ENCODE data around the gene ZRANB3.

ZRANB3 gene

DNA sequence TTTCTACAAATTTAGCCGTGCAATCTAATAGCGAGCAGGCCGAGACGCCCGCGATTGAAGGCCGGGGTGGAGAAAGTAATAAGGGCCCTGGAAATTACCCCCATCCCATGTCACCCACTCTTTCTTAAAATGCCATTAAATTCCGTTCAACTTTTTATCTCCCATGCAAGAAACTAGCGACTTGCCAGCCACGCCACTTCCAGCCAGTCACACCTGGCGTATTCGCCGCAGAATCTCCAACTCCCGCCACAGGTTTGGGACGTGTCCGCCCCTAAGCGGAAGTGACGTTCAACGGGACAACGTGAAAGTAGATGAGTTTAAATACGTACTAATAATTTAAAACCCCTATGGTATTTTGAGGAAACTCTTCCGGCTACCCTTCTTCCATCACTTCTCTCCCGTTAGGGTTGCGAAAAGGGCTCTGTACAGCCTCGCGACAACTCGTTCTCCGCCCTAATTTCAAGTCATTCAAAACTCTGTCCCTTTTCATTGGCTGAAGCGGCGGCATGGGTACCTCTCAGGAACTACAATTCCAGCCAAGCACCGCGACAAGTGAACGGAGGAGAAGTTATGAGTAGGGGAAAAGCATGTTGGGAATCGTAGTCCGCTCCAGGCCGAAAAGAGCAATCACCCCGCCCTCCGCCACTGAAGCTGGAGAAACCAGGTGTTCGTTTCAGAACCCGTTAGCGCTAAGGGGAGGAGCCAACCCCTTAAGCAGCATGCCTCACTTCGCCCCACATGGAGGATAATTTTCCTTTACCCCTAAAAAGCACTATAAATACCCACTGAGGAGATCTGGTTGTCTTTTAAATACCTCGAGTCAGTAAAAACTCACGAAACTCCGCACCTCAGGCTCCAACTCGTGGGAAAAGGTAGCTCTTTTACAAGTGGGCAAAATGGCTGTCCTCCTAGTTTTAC lies at the start of gene ZRANB3:
Gene ZRANB3, minus strand, starts transcription at position 906 of the 918 bp plus-strand sequence.
- H3K4me3 ChIP-seq = peak within 1 kb of the TSS; percentile 82
- no peaks in the 10 kb centered on the region for H3K27me3 ChIP-seq
- H3K36me3 ChIP-seq = peaks cover 16% of the 10 kb centered on the region; the same call in 1 of the 2 replicates
- H3K27ac ChIP-seq = peak within 1 kb of the TSS; percentile 91
- H3K4me1 ChIP-seq = peaks cover 35% of the 10 kb centered on the region
- no peaks in the 10 kb centered on the region for H3K9me3 ChIP-seq
- H3K4me2 ChIP-seq = peak within 1 kb of the TSS; percentile 84
- H4K20me1 ChIP-seq = peaks cover 23% of the 10 kb centered on the region
- no peak for TF ChIP-seq Cebpa-rat (IDR thresholded peaks at IDR 0.05)
- peak within 1 kb of the TSS; percentile 93 for H3K9ac ChIP-seq

DNA sequence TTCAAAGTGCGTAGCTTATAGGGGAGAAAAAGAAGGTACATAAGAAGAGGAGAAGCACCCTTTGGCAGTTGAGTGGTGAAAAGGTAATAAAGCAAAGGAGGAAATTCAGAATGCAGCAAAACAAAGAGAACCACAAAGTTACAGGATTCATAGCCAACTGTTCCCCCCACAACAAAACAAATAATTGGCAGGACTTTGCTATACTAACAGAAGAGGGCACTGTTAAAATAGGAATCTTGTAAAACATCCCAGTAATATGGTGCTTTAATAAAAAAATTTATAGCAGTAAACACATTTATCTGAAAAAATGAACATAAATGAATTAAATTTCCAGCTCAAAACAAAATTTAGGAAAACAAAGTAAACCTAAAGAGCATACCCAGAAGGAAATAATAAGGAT lies 42.6 kb upstream of the ZRANB3 start:
- H4K20me1 ChIP-seq = peaks cover 17% of the 10 kb centered on the region

DNA sequence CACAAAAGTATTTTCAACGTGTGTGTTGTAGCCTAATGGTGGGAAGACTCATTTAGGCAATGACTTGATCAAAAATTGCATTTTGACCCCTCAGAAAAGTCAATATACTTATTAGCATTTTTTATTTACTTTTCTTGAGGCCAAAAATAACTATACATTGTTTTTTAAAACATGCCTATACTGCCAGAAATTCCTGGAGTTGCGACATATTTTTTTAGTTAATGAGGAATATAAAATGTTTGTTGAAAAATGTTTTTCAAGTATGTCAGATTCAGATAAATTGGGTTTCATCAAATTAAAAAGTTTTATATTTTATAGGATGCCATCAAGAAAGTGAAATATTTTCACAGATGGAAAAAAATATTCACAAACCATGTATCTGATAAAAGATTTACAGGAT lies 39.9 kb upstream of the ZRANB3 start:
- Histone ChIP-seq H3K27me3 (no peaks in the 10 kb centered on the region), H3K4me3 (no peak overlapping the region), H3K9me3 (peaks cover 4% of the 10 kb centered on the region; the same call in 1 of the 2 replicates), H3K36me3 (peaks cover 62% of the 10 kb centered on the region), H3K4me2 (no peak overlapping the region), H3K4me1 (peaks cover 6% of the 10 kb centered on the region; the same call in 1 of the 2 replicates), H4K20me1 (peaks cover 36% of the 10 kb centered on the region), H3K9ac (no peak overlapping the region), H3K27ac (no peak overlapping the region)
- TF ChIP-seq Cebpa-rat (IDR thresholded peaks at IDR 0.05) = no peak

More for the DNA sequence above, 42.6 kb upstream of the ZRANB3 start:
- H3K4me3 ChIP-seq = no peak overlapping the region
- H3K4me2 ChIP-seq = no peak overlapping the region
- no peaks in the 10 kb centered on the region for H3K27me3 ChIP-seq
- H3K9ac ChIP-seq = no peak overlapping the region
- H3K9me3 ChIP-seq = peaks cover 7% of the 10 kb centered on the region; the same call in 1 of the 2 replicates
- H3K36me3 ChIP-seq = peaks cover 38% of the 10 kb centered on the region
- TF ChIP-seq Cebpa-rat (IDR thresholded peaks at IDR 0.05) = no peak
- H3K4me1 ChIP-seq = peaks cover 2% of the 10 kb centered on the region; the same call in 1 of the 2 replicates
- 0 out of 2 replicates have a peak overlapping the region, but pooled peaks have one; percentile 22 for H3K27ac ChIP-seq

DNA sequence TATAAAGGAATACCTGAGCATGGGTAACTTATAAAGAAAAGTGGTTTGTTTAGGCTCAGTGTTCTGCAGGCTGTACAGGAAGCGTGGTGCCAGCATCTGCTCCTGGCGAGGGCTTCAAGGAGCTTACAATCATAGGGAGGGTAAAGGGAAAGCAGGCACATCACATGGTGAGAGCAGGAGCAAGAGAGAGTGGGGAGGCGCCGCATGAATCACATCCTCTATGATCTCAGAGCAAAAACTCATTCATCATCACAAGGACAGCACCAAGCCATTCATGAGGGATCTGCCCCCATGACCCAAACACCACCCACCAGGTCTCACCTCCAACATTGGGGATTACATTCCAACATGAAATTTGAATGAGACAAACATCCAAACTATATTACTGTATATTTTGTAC lies 32.8 kb upstream of the ZRANB3 start:
- Histone ChIP-seq H3K4me2 (no peak overlapping the region), H4K20me1 (peaks cover 78% of the 10 kb centered on the region), H3K36me3 (peaks cover 71% of the 10 kb centered on the region), H3K27ac (no peak overlapping the region), H3K4me1 (peaks cover 6% of the 10 kb centered on the region; the same call in 1 of the 2 replicates), H3K9me3 (no peaks in the 10 kb centered on the region), H3K9ac (no peak overlapping the region), H3K27me3 (no peaks in the 10 kb centered on the region), H3K4me3 (no peak overlapping the region)
- TF ChIP-seq Cebpa-rat (IDR thresholded peaks at IDR 0.05) = no peak

DNA sequence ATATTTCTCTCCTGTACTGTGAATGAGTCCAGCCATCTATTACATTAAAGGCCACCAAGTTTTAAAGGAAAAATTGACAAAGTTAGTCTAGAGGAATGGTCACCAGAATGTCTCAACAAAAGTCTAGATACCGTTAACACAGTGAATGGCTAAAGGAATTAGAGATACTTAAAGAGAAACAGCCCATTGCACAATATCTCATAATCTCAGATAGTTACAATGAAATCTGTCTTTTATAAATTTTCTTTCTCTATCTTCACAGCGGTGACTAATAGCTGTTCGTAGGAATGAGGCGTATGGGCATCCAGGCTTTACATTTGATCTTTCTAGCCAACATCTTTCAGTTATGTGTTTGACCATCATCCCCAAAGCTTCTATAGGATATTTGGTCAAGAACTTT lies 30.9 kb upstream of the ZRANB3 start:
- H3K27ac ChIP-seq = no peak overlapping the region
- H3K36me3 ChIP-seq = peaks cover 60% of the 10 kb centered on the region

DNA sequence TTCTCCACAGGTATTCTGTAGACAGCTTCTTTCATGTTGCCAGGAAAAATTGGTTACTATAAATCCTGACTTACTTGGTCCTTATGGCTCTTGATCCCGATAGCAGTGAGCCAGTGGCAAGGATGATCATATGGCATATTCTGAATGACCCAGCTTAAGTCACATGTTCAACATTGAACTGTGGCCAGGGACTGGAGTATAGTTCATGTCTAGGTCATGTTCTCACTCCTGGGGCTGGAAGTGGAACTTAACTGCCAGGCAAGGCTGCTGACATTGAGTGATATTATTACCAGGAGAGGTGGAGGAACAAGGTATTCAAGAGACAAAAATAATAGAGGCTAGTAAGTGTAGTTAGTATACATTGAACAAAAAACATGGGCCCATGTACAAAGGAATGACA lies 26.5 kb upstream of the ZRANB3 start:
- H3K9ac ChIP-seq = no peak overlapping the region
- H3K27ac ChIP-seq = no peak overlapping the region
- H3K4me1 ChIP-seq = no peaks in the 10 kb centered on the region
- no peaks in the 10 kb centered on the region for H3K27me3 ChIP-seq
- no peak overlapping the region for H3K4me3 ChIP-seq
- peaks cover 12% of the 10 kb centered on the region; the same call in 1 of the 2 replicates for H3K9me3 ChIP-seq
- H3K4me2 ChIP-seq = no peak overlapping the region
- peaks cover 49% of the 10 kb centered on the region for H3K36me3 ChIP-seq
- TF ChIP-seq Cebpa-rat (IDR thresholded peaks at IDR 0.05) = no peak
- H4K20me1 ChIP-seq = peaks cover 70% of the 10 kb centered on the region

More for the DNA sequence above, 30.9 kb upstream of the ZRANB3 start:
- Histone ChIP-seq H4K20me1 (peaks cover 82% of the 10 kb centered on the region), H3K4me3 (no peak overlapping the region), H3K9ac (no peak overlapping the region), H3K9me3 (no peaks in the 10 kb centered on the region), H3K4me1 (no peaks in the 10 kb centered on the region), H3K27me3 (no peaks in the 10 kb centered on the region), H3K4me2 (no peak overlapping the region)
- no peak for TF ChIP-seq Cebpa-rat (IDR thresholded peaks at IDR 0.05)

DNA sequence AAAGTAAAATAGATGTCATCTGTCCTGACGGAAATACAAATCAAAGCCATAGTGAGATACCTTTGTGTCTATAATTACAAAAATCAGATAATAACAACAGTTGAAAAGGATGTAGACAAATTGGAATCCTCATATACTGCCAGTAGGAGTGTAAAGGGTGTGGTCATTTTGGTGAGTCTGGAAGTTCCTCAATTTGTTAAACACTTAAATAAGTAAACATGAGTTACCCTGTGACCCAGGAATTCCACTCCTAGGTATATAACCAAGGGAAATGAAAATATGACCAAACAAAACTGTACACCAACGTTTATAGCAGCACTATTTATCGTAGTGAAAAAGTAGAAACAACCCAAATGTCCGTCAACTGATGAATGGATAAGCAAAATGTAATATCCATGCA lies 24.3 kb upstream of the ZRANB3 start:
- Histone ChIP-seq H3K27ac (no peak overlapping the region), H3K4me2 (no peak overlapping the region), H3K4me3 (no peak overlapping the region), H3K9me3 (peaks cover 16% of the 10 kb centered on the region), H3K9ac (no peak overlapping the region), H4K20me1 (peaks cover 60% of the 10 kb centered on the region), H3K36me3 (peaks cover 36% of the 10 kb centered on the region), H3K27me3 (no peaks in the 10 kb centered on the region), H3K4me1 (no peaks in the 10 kb centered on the region)
- TF ChIP-seq Cebpa-rat (IDR thresholded peaks at IDR 0.05) = no peak

DNA sequence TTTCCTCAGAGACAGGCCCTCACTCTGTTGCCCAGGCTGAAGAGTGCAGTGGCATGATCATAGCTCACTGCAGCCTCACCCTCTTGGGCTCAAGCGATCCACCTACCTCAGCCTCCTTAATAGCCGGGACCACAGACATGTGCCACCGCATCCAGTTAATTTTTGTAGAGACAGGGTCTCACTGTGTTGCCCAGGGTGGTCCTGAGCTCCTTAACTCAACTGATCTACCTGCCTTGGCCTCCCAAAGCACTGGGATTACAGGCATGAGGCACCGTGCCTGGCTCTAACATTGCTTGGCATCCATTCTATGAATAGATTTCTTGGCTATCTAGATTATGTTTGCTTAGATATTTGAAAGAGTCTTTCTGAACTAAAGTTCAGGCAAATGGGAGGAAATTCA lies 21.9 kb upstream of the ZRANB3 start:
- Histone ChIP-seq H3K27ac (no peak overlapping the region), H3K27me3 (no peaks in the 10 kb centered on the region), H3K4me3 (no peak overlapping the region), H3K9ac (no peak overlapping the region), H4K20me1 (peaks cover 43% of the 10 kb centered on the region), H3K4me2 (no peak overlapping the region), H3K9me3 (peaks cover 16% of the 10 kb centered on the region), H3K4me1 (no peaks in the 10 kb centered on the region), H3K36me3 (peaks cover 34% of the 10 kb centered on the region)
- TF ChIP-seq Cebpa-rat (IDR thresholded peaks at IDR 0.05) = no peak

DNA sequence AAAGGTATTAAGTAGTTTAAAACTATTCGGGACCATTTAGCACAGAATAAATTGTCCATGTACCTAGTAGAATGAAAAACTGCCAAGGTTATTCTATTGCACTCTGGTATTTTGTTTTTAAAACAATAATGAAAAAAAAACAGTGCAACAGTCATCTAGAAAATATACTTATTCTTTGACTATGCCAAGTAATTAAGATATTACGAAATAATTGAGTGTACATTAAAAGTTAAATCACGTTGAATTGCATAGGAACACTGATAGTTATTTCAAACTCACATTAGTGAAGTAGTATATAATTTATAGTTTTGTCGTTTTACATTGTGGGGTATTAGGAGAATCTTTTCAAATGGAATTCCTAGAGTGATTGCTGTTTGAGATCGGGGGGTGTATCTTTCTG lies 20.3 kb upstream of the ZRANB3 start:
- Histone ChIP-seq H3K27ac (no peak overlapping the region), H4K20me1 (peaks cover 48% of the 10 kb centered on the region), H3K9ac (no peak overlapping the region), H3K4me3 (no peak overlapping the region), H3K36me3 (peaks cover 39% of the 10 kb centered on the region), H3K27me3 (no peaks in the 10 kb centered on the region), H3K4me2 (no peak overlapping the region), H3K9me3 (peaks cover 16% of the 10 kb centered on the region), H3K4me1 (no peaks in the 10 kb centered on the region)
- TF ChIP-seq Cebpa-rat (IDR thresholded peaks at IDR 0.05) = no peak

DNA sequence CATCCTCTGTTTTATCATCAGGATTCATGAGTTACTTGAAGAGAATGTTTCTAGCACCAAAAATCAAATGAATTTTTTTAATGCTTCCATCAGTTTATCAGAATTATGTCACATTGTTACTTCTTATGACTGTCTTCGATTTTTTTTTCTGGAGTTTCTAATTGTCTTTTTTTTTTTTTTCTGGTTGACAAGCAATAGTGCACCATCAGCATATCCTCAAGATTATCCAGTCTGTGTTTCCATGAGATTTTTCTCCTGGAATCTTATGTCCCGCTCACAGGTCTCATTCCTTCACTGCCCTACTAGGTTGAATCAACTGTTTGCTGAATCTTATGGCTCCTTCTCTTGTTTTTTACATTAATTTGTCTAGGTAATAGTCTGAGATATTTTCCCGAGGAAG lies 16.3 kb upstream of the ZRANB3 start:
- peaks cover 33% of the 10 kb centered on the region for H3K36me3 ChIP-seq
- no peak for TF ChIP-seq Cebpa-rat (IDR thresholded peaks at IDR 0.05)
- no peaks in the 10 kb centered on the region for H3K27me3 ChIP-seq
- no peak overlapping the region for H3K4me2 ChIP-seq
- no peaks in the 10 kb centered on the region for H3K4me1 ChIP-seq
- H3K4me3 ChIP-seq = no peak overlapping the region
- H3K9me3 ChIP-seq = peaks cover 9% of the 10 kb centered on the region
- H3K27ac ChIP-seq = no peak overlapping the region
- no peak overlapping the region for H3K9ac ChIP-seq
- peaks cover 44% of the 10 kb centered on the region; the same call in 1 of the 2 replicates for H4K20me1 ChIP-seq

Measured in BLaER1 (cell line).